DMS114 treated with DMSO at 0.1 percent for 48 hours (cell line): Measurements from ENCODE around the gene RPS27L.
"Not testable (repeated sequence)": the region's sequence is repeated elsewhere in the genome, so short reads cannot be mapped to it uniquely, and the experiment has no call there.

Experiments
- DNase-seq: peaks from one replicate; lab custom pipeline; 2025; ENCODE audit not compliant: unreplicated experiment; lab: John Stamatoyannopoulos, UW

RPS27L gene

GRCh38 chr15:63103416-63103815, 53.9 kb downstream of the RPS27L start:
- no peak for DNase-seq

- not testable (repeated sequence) for DNase-seq
Measured at GRCh38 chr15:63099581-63099980, 57.7 kb downstream of the RPS27L start.

GRCh38 chr15:63098901-63099300, 58.4 kb downstream of the RPS27L start:
- not testable (repeated sequence) for DNase-seq
